H9 (cell line): Measurements from ENCODE around the gene GARIN1A. TPM values are rescaled to one million over a fixed set of nuclear protein-coding genes. Genes with fewer than 3 reads are reported as not detected.
A peak's percentile ranks its signal among the peaks of the same experiment; 100 is the strongest.

Source experiments
- DNase-seq: peaks from one replicate; pipeline ENCODE4 v3.0.0-alpha.2; 2017
- H2AFZ ChIP-seq: one replicate; pipeline ENCODE4 v1.6.1; 2013; ENCODE audit warnings: mild to moderate bottlenecking, low read length, control low read depth, moderate library complexity
- H2AK5ac ChIP-seq: 2 replicates; pipeline ENCODE4 v1.6.1; 2013; ENCODE audit warnings: low read length, control low read depth, mixed read lengths; ENCODE audit not compliant: insufficient read length
- H2BK120ac ChIP-seq: one replicate; pipeline ENCODE4 v1.6.1; 2013; ENCODE audit warnings: low read depth, mild to moderate bottlenecking, low read length, control low read depth, inconsistent platforms; ENCODE audit not compliant: poor library complexity, severe bottlenecking
- H2BK12ac ChIP-seq: 2 replicates; pipeline ENCODE4 v1.6.1; 2013; ENCODE audit warnings: low read length, control low read depth, mixed read lengths, low read depth; ENCODE audit not compliant: insufficient read length
- H2BK15ac ChIP-seq: 2 replicates; pipeline ENCODE4 v1.6.1; 2013; ENCODE audit warnings: low read depth, low read length, control low read depth
- H2BK20ac ChIP-seq: one replicate; pipeline ENCODE4 v1.6.1; 2013; ENCODE audit warnings: low read depth, mild to moderate bottlenecking, low read length, control low read depth, inconsistent platforms; ENCODE audit not compliant: poor library complexity, severe bottlenecking
- H2BK5ac ChIP-seq: 2 replicates; pipeline ENCODE4 v1.6.1; 2013; ENCODE audit warnings: low read length, control low read depth, mixed read lengths; ENCODE audit not compliant: insufficient read length
- H3K14ac ChIP-seq: 2 replicates; pipeline ENCODE4 v1.6.1; 2013; ENCODE audit warnings: low read length, control low read depth; ENCODE audit not compliant: insufficient read depth
- H3K18ac ChIP-seq: 2 replicates; pipeline ENCODE4 v1.6.1; 2013; ENCODE audit warnings: low read depth, mild to moderate bottlenecking, mixed read lengths, low read length, control low read depth; ENCODE audit not compliant: insufficient read length
- H3K23ac ChIP-seq: 2 replicates; pipeline ENCODE4 v1.6.1; 2013; ENCODE audit warnings: low read length, control low read depth, mixed read lengths, low read depth; ENCODE audit not compliant: insufficient read length
- H3K23me2 ChIP-seq: 2 replicates; pipeline ENCODE4 v1.6.1; 2013; ENCODE audit warnings: low read depth, mild to moderate bottlenecking, mixed read lengths, low read length, control low read depth; ENCODE audit not compliant: insufficient read length, poor library complexity, severe bottlenecking
- H3K27ac ChIP-seq: 2 replicates; pipeline ENCODE4 v1.5.1; 2013; ENCODE audit warnings: low read length, control low read depth, mixed read lengths, low read depth; ENCODE audit not compliant: insufficient read length
- H3K27me3 ChIP-seq: 2 replicates; pipeline ENCODE4 v1.6.1; 2013; ENCODE audit warnings: low read length, control low read depth, inconsistent platforms; ENCODE audit not compliant: insufficient read depth
- H3K4ac ChIP-seq: 2 replicates; pipeline ENCODE4 v1.6.1; 2013; ENCODE audit warnings: low read depth, mild to moderate bottlenecking, control low read depth, inconsistent platforms, low read length, moderate library complexity
- H3K4me1 ChIP-seq: 2 replicates; pipeline ENCODE4 v1.6.1; 2013; ENCODE audit warnings: low read length, control low read depth, inconsistent platforms; ENCODE audit not compliant: insufficient read depth
- H3K4me2 ChIP-seq: 2 replicates; pipeline ENCODE4 v1.6.1; 2013; ENCODE audit warnings: low read length, control low read depth, mixed read lengths; ENCODE audit not compliant: insufficient read length, insufficient read depth
- H3K56ac ChIP-seq: 2 replicates; pipeline ENCODE4 v1.6.1; 2013; ENCODE audit warnings: low read depth, mild to moderate bottlenecking, mixed read lengths, low read length, control low read depth; ENCODE audit not compliant: insufficient read length
- H3K79me1 ChIP-seq: 2 replicates; pipeline ENCODE4 v1.6.1; 2013; ENCODE audit warnings: low read depth, mild to moderate bottlenecking, moderate library complexity, low read length, control low read depth, inconsistent platforms; ENCODE audit not compliant: insufficient read depth, poor library complexity, severe bottlenecking
- H3K79me2 ChIP-seq: 2 replicates; pipeline ENCODE4 v1.6.1; 2013; ENCODE audit warnings: low read length, control low read depth, inconsistent platforms; ENCODE audit not compliant: insufficient read depth
- H3K9ac ChIP-seq: 2 replicates; pipeline ENCODE4 v1.6.1; 2013; ENCODE audit warnings: low read length, control low read depth, mixed read lengths; ENCODE audit not compliant: insufficient read length; ENCODE audit errors: extremely low read depth
- H3K9me3 ChIP-seq: one replicate; pipeline ENCODE4 v1.6.1; 2013; ENCODE audit warnings: low read depth, low read length, inconsistent platforms; ENCODE audit not compliant: control insufficient read depth
- H3T11ph ChIP-seq: one replicate; pipeline ENCODE4 v1.6.1; 2013; ENCODE audit warnings: mild to moderate bottlenecking, low read length, control low read depth, inconsistent platforms
- H4K20me1 ChIP-seq: one replicate; pipeline ENCODE4 v1.6.1; 2013; ENCODE audit not compliant: control insufficient read depth, insufficient read length, insufficient read depth
- H4K5ac ChIP-seq: 2 replicates; pipeline ENCODE4 v1.6.1; 2013; ENCODE audit warnings: low read depth, mild to moderate bottlenecking, mixed read lengths, low read length, control low read depth; ENCODE audit not compliant: insufficient read length
- H4K8ac ChIP-seq: replicated peaks from 2 replicates; pipeline ENCODE4 v1.6.1; 2013; ENCODE audit warnings: low read length, control low read depth, mixed read lengths, low read depth; ENCODE audit not compliant: insufficient read length
- H4K91ac ChIP-seq: 2 replicates; pipeline ENCODE4 v1.6.1; 2013; ENCODE audit warnings: low read depth, mild to moderate bottlenecking, moderate library complexity, mixed read lengths, low read length, control low read depth; ENCODE audit not compliant: insufficient read length
- H3K27ac Mint-ChIP-seq, 3 experiments: 2 replicates in 2 of 3; 3 replicates in 1 of 3; pipeline ENCODE4 v1.8.0; 2020 to 2021; ENCODE audit warnings: mixed read lengths in 3 of 3, mild to moderate bottlenecking in 1 of 3, moderate library complexity in 1 of 3
- H3K27me3 Mint-ChIP-seq: 2 replicates; pipeline ENCODE4 v1.8.0; 2021; ENCODE audit warnings: low read depth, mild to moderate bottlenecking, moderate library complexity, mixed read lengths
- H3K36me3 Mint-ChIP-seq, 3 experiments: 2 replicates in 2 of 3; 3 replicates in 1 of 3; pipeline ENCODE4 v1.8.0; 2020 to 2021; ENCODE audit warnings: low read depth in 3 of 3, mixed read lengths in 3 of 3; ENCODE audit not compliant: insufficient read depth in 1 of 3
- H3K4me1 Mint-ChIP-seq, 2 experiments: 2 replicates each; pipeline ENCODE4 v1.8.0; 2020; ENCODE audit warnings: mixed read lengths in 2 of 2
- H3K4me3 Mint-ChIP-seq, 2 experiments: 2 replicates in 1 of 2; 3 replicates in 1 of 2; pipeline ENCODE4 v1.8.0; 2020 to 2021; ENCODE audit warnings: mild to moderate bottlenecking in 2 of 2, mixed read lengths in 2 of 2, moderate library complexity in 1 of 2
- H3K9me3 Mint-ChIP-seq, 2 experiments: 2 replicates in 1 of 2; 3 replicates in 1 of 2; pipeline ENCODE4 v1.8.0; 2020; ENCODE audit warnings: mild to moderate bottlenecking in 2 of 2, mixed read lengths in 2 of 2, moderate library complexity in 1 of 2
- WGBS: extraction: QIAGEN DNeasy Blood & Tissue Kit; methylation state at CpG from one replicate; pipeline ENCODE4 v1.1.7; 2013; ENCODE audit warnings: missing lambda C conversion rate, low lambda C conversion rate, mixed read lengths; ENCODE audit not compliant: insufficient read length; ENCODE audit errors: extremely low coverage; 5-methylcytosine and 5-hydroxymethylcytosine counted together
- total RNA-seq: library from RNA; stranded (reverse); gene quantifications from 2 replicates; pipeline ENCODE4 v1.2.1, GENCODE V29; 2021
- TF ChIP-seq, protein P1 (sequence below): fragments of 200-600 bp; sonication (generic); conservative IDR thresholded peaks from 3 replicates; pipeline ENCODE4 v1.8.0; 2021; ENCODE audit warnings: antibody characterized with exemption, mild to moderate bottlenecking

Gene GARIN1A
- total RNA-seq, 1 experiment from 2014 or later, result 0.98 TPM

DNA sequence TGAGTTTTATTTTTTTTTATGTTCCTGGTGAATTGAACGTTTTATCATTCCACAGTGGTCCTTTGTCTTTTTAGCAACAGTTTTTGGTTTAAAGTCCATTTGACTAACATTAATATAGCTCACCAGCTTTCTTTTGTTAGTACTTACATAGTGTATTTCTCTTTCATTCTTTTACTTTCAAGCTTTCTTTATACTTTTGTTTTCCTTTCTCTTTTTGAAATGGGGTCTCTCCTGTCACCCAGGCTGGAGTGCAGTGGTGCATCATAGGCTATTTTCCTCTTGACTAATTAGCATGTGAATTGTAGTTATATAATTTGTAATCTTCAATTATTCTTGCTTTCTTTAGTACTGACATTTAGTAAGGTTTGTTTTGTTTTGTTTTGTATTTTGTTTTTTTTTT lies 27.8 kb downstream of the GARIN1A start:
- Histone ChIP-seq H3K18ac (no peak overlapping the region), H2BK20ac (no peak overlapping the region), H4K5ac (no peak overlapping the region), H2AFZ (no peak overlapping the region), H4K20me1 (no peaks in the 10 kb centered on the region), H3K4me1 (peaks cover 3% of the 10 kb centered on the region; the same call in 1 of the 2 replicates), H3K27ac (no peak overlapping the region), H3K27me3 (no peaks in the 10 kb centered on the region), H3T11ph (no peak overlapping the region), H3K56ac (no peak overlapping the region), H3K14ac (no peak overlapping the region), H2AK5ac (no peak overlapping the region), H3K4ac (no peak overlapping the region), H2BK5ac (no peak overlapping the region), H3K23ac (no peak overlapping the region), H3K9me3 (no peaks in the 10 kb centered on the region), H2BK15ac (no peak overlapping the region), H3K9ac (no peak overlapping the region), H4K91ac (no peak overlapping the region), H3K23me2 (peaks cover 7% of the 10 kb centered on the region), H2BK120ac (no peak overlapping the region), H3K4me2 (no peak overlapping the region), H2BK12ac (no peak overlapping the region), H3K79me1 (no peaks in the 10 kb centered on the region), H3K79me2 (no peaks in the 10 kb centered on the region), H4K8ac (no peak overlapping the region)
- peaks cover 45 to 51% of the 10 kb centered on the region in 2 experiments for H3K4me1 Mint-ChIP-seq
- WGBS, result no CpG with 5 or more reads among the region's 1 CpG
- TF ChIP-seq, protein P1, sequence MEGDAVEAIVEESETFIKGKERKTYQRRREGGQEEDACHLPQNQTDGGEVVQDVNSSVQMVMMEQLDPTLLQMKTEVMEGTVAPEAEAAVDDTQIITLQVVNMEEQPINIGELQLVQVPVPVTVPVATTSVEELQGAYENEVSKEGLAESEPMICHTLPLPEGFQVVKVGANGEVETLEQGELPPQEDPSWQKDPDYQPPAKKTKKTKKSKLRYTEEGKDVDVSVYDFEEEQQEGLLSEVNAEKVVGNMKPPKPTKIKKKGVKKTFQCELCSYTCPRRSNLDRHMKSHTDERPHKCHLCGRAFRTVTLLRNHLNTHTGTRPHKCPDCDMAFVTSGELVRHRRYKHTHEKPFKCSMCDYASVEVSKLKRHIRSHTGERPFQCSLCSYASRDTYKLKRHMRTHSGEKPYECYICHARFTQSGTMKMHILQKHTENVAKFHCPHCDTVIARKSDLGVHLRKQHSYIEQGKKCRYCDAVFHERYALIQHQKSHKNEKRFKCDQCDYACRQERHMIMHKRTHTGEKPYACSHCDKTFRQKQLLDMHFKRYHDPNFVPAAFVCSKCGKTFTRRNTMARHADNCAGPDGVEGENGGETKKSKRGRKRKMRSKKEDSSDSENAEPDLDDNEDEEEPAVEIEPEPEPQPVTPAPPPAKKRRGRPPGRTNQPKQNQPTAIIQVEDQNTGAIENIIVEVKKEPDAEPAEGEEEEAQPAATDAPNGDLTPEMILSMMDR, result no peak
- DNase-seq, result no peak
- H3K4me3 Mint-ChIP-seq, result no peak overlapping the region
- H3K27me3 Mint-ChIP-seq, result peaks cover 29% of the 10 kb centered on the region
- H3K36me3 Mint-ChIP-seq, result peaks cover 0 to 5% (median 0%) of the 10 kb centered on the region in 3 experiments; a peak in 2 of 7 replicates
- peak overlapping the region in 1 of 3 experiments; percentile 65; a peak in 1 of 7 replicates for H3K27ac Mint-ChIP-seq
- H3K9me3 Mint-ChIP-seq, result peaks cover 0 to 6% of the 10 kb centered on the region in 2 experiments; a peak in 2 of 5 replicates
